ENCODE measurements around the gene CERS6.

The CERS6 gene

GRCh38 chr2:168573128-168573903 lies 117.2 kb downstream of the CERS6 start:
- Mint-ChIP-seq H3K9me3 (no peaks in the 10 kb centered on the region), H3K36me3 (ENCODE audit: low read depth) (peaks cover 7% of the 10 kb centered on the region)
- no peak for DNase-seq (ENCODE audit: low spot score)

GRCh38 chr2:168574856-168575630 lies 119.0 kb downstream of the CERS6 start:
- Mint-ChIP-seq H3K9me3 (no peaks in the 10 kb centered on the region), H3K4me3 (no peak overlapping the region), H3K27me3 (ENCODE audit: low read depth) (no peaks in the 10 kb centered on the region), H3K27ac (no peak overlapping the region), H3K4me1 (ENCODE audit: low read depth) (peaks cover 3% of the 10 kb centered on the region), H3K36me3 (ENCODE audit: low read depth) (peaks cover 5% of the 10 kb centered on the region)
- no peak for DNase-seq (ENCODE audit: low spot score)

More at GRCh38 chr2:168573128-168573903, 117.2 kb downstream of the CERS6 start:
- Mint-ChIP-seq H3K4me1 (ENCODE audit: low read depth) (peaks cover 3% of the 10 kb centered on the region), H3K27ac (no peak overlapping the region), H3K4me3 (no peak overlapping the region), H3K27me3 (ENCODE audit: low read depth) (no peaks in the 10 kb centered on the region)

GRCh38 chr2:168577885-168578284 lies 121.8 kb downstream of the CERS6 start:
- Mint-ChIP-seq H3K4me1 (ENCODE audit: low read depth) (peaks cover 16% of the 10 kb centered on the region), H3K27ac (no peak overlapping the region), H3K27me3 (ENCODE audit: low read depth) (no peaks in the 10 kb centered on the region), H3K9me3 (no peaks in the 10 kb centered on the region), H3K4me3 (no peak overlapping the region), H3K36me3 (ENCODE audit: low read depth) (peaks cover 10% of the 10 kb centered on the region)
- no peak for DNase-seq (ENCODE audit: low spot score)

GRCh38 chr2:168583064-168583709 lies 127.1 kb downstream of the CERS6 start:
- H3K36me3 Mint-ChIP-seq (ENCODE audit: low read depth) = peaks cover 14% of the 10 kb centered on the region
- peak overlapping the region; percentile 16 for H3K4me3 Mint-ChIP-seq
- H3K27ac Mint-ChIP-seq = peak overlapping the region; percentile 62
- H3K27me3 Mint-ChIP-seq (ENCODE audit: low read depth) = no peaks in the 10 kb centered on the region
- H3K4me1 Mint-ChIP-seq (ENCODE audit: low read depth) = peaks cover 33% of the 10 kb centered on the region
- H3K9me3 Mint-ChIP-seq = no peaks in the 10 kb centered on the region
- no peak for DNase-seq (ENCODE audit: low spot score)

- H3K4me3 Mint-ChIP-seq = peak overlapping the region; percentile 23
- peaks cover 33% of the 10 kb centered on the region for H3K4me1 Mint-ChIP-seq (ENCODE audit: low read depth)
- DNase-seq (ENCODE audit: low spot score) = no peak
- H3K27ac Mint-ChIP-seq = peak overlapping the region; percentile 8
- no peaks in the 10 kb centered on the region for H3K27me3 Mint-ChIP-seq (ENCODE audit: low read depth)
- H3K9me3 Mint-ChIP-seq = no peaks in the 10 kb centered on the region
- peaks cover 14% of the 10 kb centered on the region for H3K36me3 Mint-ChIP-seq (ENCODE audit: low read depth)
These were observed 127.8 kb downstream of the CERS6 start for GRCh38 chr2:168583710-168584521.

- no peak for DNase-seq (ENCODE audit: low spot score)
- Mint-ChIP-seq H3K27ac (no peak overlapping the region), H3K4me3 (no peak overlapping the region), H3K36me3 (ENCODE audit: low read depth) (peaks cover 15% of the 10 kb centered on the region), H3K27me3 (ENCODE audit: low read depth) (no peaks in the 10 kb centered on the region), H3K9me3 (no peaks in the 10 kb centered on the region), H3K4me1 (ENCODE audit: low read depth) (peaks cover 36% of the 10 kb centered on the region)
These were observed 128.8 kb downstream of the CERS6 start for GRCh38 chr2:168584911-168585310.

- Mint-ChIP-seq H3K4me3 (no peak overlapping the region), H3K27ac (no peak overlapping the region), H3K4me1 (ENCODE audit: low read depth) (peaks cover 36% of the 10 kb centered on the region), H3K9me3 (no peaks in the 10 kb centered on the region), H3K27me3 (ENCODE audit: low read depth) (no peaks in the 10 kb centered on the region), H3K36me3 (ENCODE audit: low read depth) (peaks cover 15% of the 10 kb centered on the region)
- no peak for DNase-seq (ENCODE audit: low spot score)
These were observed 129.6 kb downstream of the CERS6 start for GRCh38 chr2:168585700-168586099.

GRCh38 chr2:168587307-168587706 lies 131.2 kb downstream of the CERS6 start:
- Mint-ChIP-seq H3K27ac (no peak overlapping the region), H3K36me3 (ENCODE audit: low read depth) (peaks cover 8% of the 10 kb centered on the region), H3K4me1 (ENCODE audit: low read depth) (peaks cover 27% of the 10 kb centered on the region), H3K9me3 (no peaks in the 10 kb centered on the region), H3K4me3 (no peak overlapping the region), H3K27me3 (ENCODE audit: low read depth) (no peaks in the 10 kb centered on the region)
- no peak for DNase-seq (ENCODE audit: low spot score)

- H3K4me1 Mint-ChIP-seq (ENCODE audit: low read depth) = peaks cover 11% of the 10 kb centered on the region
These were observed 133.5 kb downstream of the CERS6 start for GRCh38 chr2:168589236-168590211.

GRCh38 chr2:168592181-168592831 lies 136.2 kb downstream of the CERS6 start:
- no peak overlapping the region for H3K27ac Mint-ChIP-seq
- H3K27me3 Mint-ChIP-seq (ENCODE audit: low read depth) = no peaks in the 10 kb centered on the region
- H3K4me1 Mint-ChIP-seq (ENCODE audit: low read depth) = peaks cover 18% of the 10 kb centered on the region
- no peaks in the 10 kb centered on the region for H3K9me3 Mint-ChIP-seq
- no peak for DNase-seq (ENCODE audit: low spot score)
- no peak overlapping the region for H3K4me3 Mint-ChIP-seq
- peaks cover 1% of the 10 kb centered on the region for H3K36me3 Mint-ChIP-seq (ENCODE audit: low read depth)

More at GRCh38 chr2:168589236-168590211, 133.5 kb downstream of the CERS6 start:
- Mint-ChIP-seq H3K27ac (no peak overlapping the region), H3K27me3 (ENCODE audit: low read depth) (no peaks in the 10 kb centered on the region), H3K4me3 (no peak overlapping the region), H3K9me3 (no peaks in the 10 kb centered on the region), H3K36me3 (ENCODE audit: low read depth) (peaks cover 3% of the 10 kb centered on the region)
- no peak for DNase-seq (ENCODE audit: low spot score)

- H3K4me1 Mint-ChIP-seq (ENCODE audit: low read depth) = peaks cover 18% of the 10 kb centered on the region
- no peak for DNase-seq (ENCODE audit: low spot score)
- no peaks in the 10 kb centered on the region for H3K9me3 Mint-ChIP-seq
- no peaks in the 10 kb centered on the region for H3K27me3 Mint-ChIP-seq (ENCODE audit: low read depth)
- H3K4me3 Mint-ChIP-seq = no peak overlapping the region
- H3K27ac Mint-ChIP-seq = no peak overlapping the region
- H3K36me3 Mint-ChIP-seq (ENCODE audit: low read depth) = peaks cover 1% of the 10 kb centered on the region
These were observed 137.6 kb downstream of the CERS6 start for GRCh38 chr2:168593713-168594112.

- no peak overlapping the region for H3K27ac Mint-ChIP-seq
- H3K27me3 Mint-ChIP-seq (ENCODE audit: low read depth) = no peaks in the 10 kb centered on the region
- no peak overlapping the region for H3K4me3 Mint-ChIP-seq
- no peaks in the 10 kb centered on the region for H3K36me3 Mint-ChIP-seq (ENCODE audit: low read depth)
- H3K4me1 Mint-ChIP-seq (ENCODE audit: low read depth) = peaks cover 14% of the 10 kb centered on the region
- no peaks in the 10 kb centered on the region for H3K9me3 Mint-ChIP-seq
- no peak for DNase-seq (ENCODE audit: low spot score)
These were observed 138.7 kb downstream of the CERS6 start for GRCh38 chr2:168594778-168595177.
